CD14-positive monocyte (primary cell): Measurements from ENCODE around the gene NPM1. TPM values are rescaled to one million over a fixed set of nuclear protein-coding genes. Genes with fewer than 3 reads are reported as not detected.

Experiments used
- DNase-seq, 3 donors: peaks; one replicate each; pipeline ENCODE4 v3.0.0-alpha.2; 2011 to 2022
- H2AFZ ChIP-seq: 2 replicates; pipeline ENCODE4 v1.6.0; 2012; ENCODE audit warnings: mild to moderate bottlenecking, low read depth, low read length, inconsistent platforms; ENCODE audit not compliant: insufficient read depth, poor library complexity, severe bottlenecking
- H3K27ac ChIP-seq, 2 donors: 1 replicate in 1 of 2; 2 replicates in 1 of 2; pipeline ENCODE4 v1.5.1; 2012 to 2013; ENCODE audit warnings: low read length in 2 of 2, control low read depth in 1 of 2, inconsistent platforms in 1 of 2, low read depth in 1 of 2, mild to moderate bottlenecking in 1 of 2
- H3K27me3 ChIP-seq, 2 donors: one replicate each; pipeline versions ENCODE4 v1.6.0 to v1.6.1; 2011 to 2013; ENCODE audit warnings: low read length in 2 of 2; ENCODE audit not compliant: control insufficient read depth in 2 of 2, insufficient read depth in 2 of 2
- H3K36me3 ChIP-seq, 2 donors: replicated peaks in 1 of 2; 1 replicate in 1 of 2; 2 replicates in 1 of 2; pipeline versions ENCODE4 v1.5.1 to v1.6.1; 2012 to 2013; ENCODE audit warnings: low read length in 2 of 2, control low read depth in 1 of 2, inconsistent platforms in 1 of 2, mild to moderate bottlenecking in 1 of 2; ENCODE audit not compliant: insufficient read depth in 2 of 2, control insufficient read depth in 1 of 2
- H3K4me1 ChIP-seq, 2 donors: 1 replicate in 1 of 2; 2 replicates in 1 of 2; pipeline versions ENCODE4 v1.5.1 to v1.6.1; 2012 to 2013; ENCODE audit warnings: low read length in 2 of 2, control low read depth in 1 of 2, inconsistent platforms in 1 of 2, mild to moderate bottlenecking in 1 of 2, moderate library complexity in 1 of 2; ENCODE audit not compliant: insufficient read depth in 2 of 2, control insufficient read depth in 1 of 2
- H3K4me2 ChIP-seq: replicated peaks from 2 replicates; pipeline ENCODE3; 2012; ENCODE audit warnings: low read length, moderate library complexity, mild to moderate bottlenecking; ENCODE audit not compliant: poor library complexity, severe bottlenecking; ENCODE audit errors: extremely low read depth
- H3K4me3 ChIP-seq, 3 experiments: fragments of 200-600 bp in 1 of 3; sonication (generic) in 1 of 3; replicated peaks in 1 of 3; 1 replicate in 2 of 3; 2 replicates in 1 of 3; pipeline ENCODE4 v1.5.1; 2011 to 2013; ENCODE audit warnings: low read length in 3 of 3, mild to moderate bottlenecking in 3 of 3, control low read depth in 2 of 3, low read depth in 2 of 3, inconsistent platforms in 1 of 3, moderate library complexity in 1 of 3
- H3K79me2 ChIP-seq: 2 replicates; pipeline ENCODE4 v1.6.0; 2012; ENCODE audit warnings: mild to moderate bottlenecking, control low read depth, inconsistent platforms, low read length, moderate library complexity; ENCODE audit not compliant: insufficient read depth
- H3K9ac ChIP-seq: 2 replicates; pipeline ENCODE4 v1.6.0; 2017; ENCODE audit warnings: low read length, mild to moderate bottlenecking; ENCODE audit not compliant: insufficient read depth, poor library complexity, severe bottlenecking
- H3K9me3 ChIP-seq, 2 donors: replicated peaks in 1 of 2; 1 replicate in 1 of 2; 2 replicates in 1 of 2; pipeline versions ENCODE4 v1.5.1 to v1.6.1; 2012 to 2013; ENCODE audit warnings: low read length in 2 of 2, control low read depth in 1 of 2; ENCODE audit not compliant: control insufficient read depth in 1 of 2, insufficient read depth in 1 of 2
- H4K20me1 ChIP-seq: 2 replicates; pipeline ENCODE4 v1.6.0; 2012; ENCODE audit warnings: mild to moderate bottlenecking, low read length, control low read depth, moderate library complexity; ENCODE audit not compliant: insufficient read depth
- H3K27ac Mint-ChIP-seq, 7 donors: one replicate each; pipeline ENCODE4 v1.8.0; 2020; ENCODE audit warnings: mild to moderate bottlenecking in 7 of 7, mixed read lengths in 7 of 7, moderate library complexity in 6 of 7, inconsistent platforms in 2 of 7
- H3K27me3 Mint-ChIP-seq, 3 donors: one replicate each; pipeline ENCODE4 v1.8.0; 2021 to 2022; ENCODE audit warnings: low read depth in 3 of 3, mild to moderate bottlenecking in 3 of 3, mixed read lengths in 3 of 3, moderate library complexity in 3 of 3, inconsistent platforms in 1 of 3
- H3K36me3 Mint-ChIP-seq, 2 donors: one replicate each; pipeline ENCODE4 v1.8.0; 2020; ENCODE audit warnings: mixed read lengths in 2 of 2, inconsistent platforms in 1 of 2, mild to moderate bottlenecking in 1 of 2
- H3K4me1 Mint-ChIP-seq: one replicate; pipeline ENCODE4 v1.8.0; 2020; ENCODE audit warnings: mild to moderate bottlenecking, mixed read lengths
- H3K4me3 Mint-ChIP-seq, 2 donors: one replicate each; pipeline ENCODE4 v1.8.0; 2020; ENCODE audit warnings: mild to moderate bottlenecking in 2 of 2, mixed read lengths in 2 of 2, moderate library complexity in 1 of 2
- H3K9me3 Mint-ChIP-seq, 7 donors: one replicate each; pipeline ENCODE4 v1.8.0; 2020 to 2022; ENCODE audit warnings: mixed read lengths in 7 of 7, mild to moderate bottlenecking in 6 of 7, moderate library complexity in 6 of 7, inconsistent platforms in 2 of 7
- CTCF ChIP-seq: fragments of 200-600 bp; IDR thresholded peaks from one replicate; pipeline ENCODE4 v1.8.0; 2022; ENCODE audit warnings: antibody characterized with exemption, mild to moderate bottlenecking
- WGBS: methylation state at CpG from one replicate; pipeline ENCODE4 v1.1.5; 2013; ENCODE audit warnings: missing lambda C conversion rate; ENCODE audit not compliant: insufficient coverage; 5-methylcytosine and 5-hydroxymethylcytosine counted together
- intact Hi-C, 2 donors: fragments of 100-400 bp; cut with micrococcal nuclease; formaldehyde crosslinking; loops; one replicate each; pipeline versions ENCODE4 v1.15.0 to v1.15.1; 2023
- polyA plus RNA-seq, 3 donors: library from polyadenylated mRNA; depleted of rRNA in 1 of 3; unstranded in 2 of 3; stranded (reverse) in 1 of 3; fragments of 300-500 nt in 2 of 3; fragments of >200 nt in 1 of 3; fragmentation: Illumina TruSeq in 2 of 3; gene quantifications; 1 replicate in 2 of 3; 2 replicates in 1 of 3; pipeline ENCODE4 v1.2.3, GENCODE V29; 2012 to 2021

NPM1 gene
- polyA plus RNA-seq, 3 donors = 102 to 191 (median 188) TPM

GRCh38 chr5:171415115-171415730, 27.6 kb downstream of the NPM1 start:
- H3K9me3 ChIP-seq = peaks cover 0 to under 1% of the 10 kb centered on the region in 2 donors
- 75% methylated on average over 1 of the region's 9 CpGs for WGBS
- TF ChIP-seq CTCF = no peak
- no peak overlapping the region for H2AFZ ChIP-seq
- peaks cover 20 to 39% of the 10 kb centered on the region in 2 donors for H3K36me3 ChIP-seq
- DNase-seq = no peak
- peaks cover 0 to 7% (median 0%) of the 10 kb centered on the region in 7 donors for H3K9me3 Mint-ChIP-seq
- H3K4me3 ChIP-seq = no peak overlapping the region
- H3K4me3 Mint-ChIP-seq = no peak overlapping the region
- H3K79me2 ChIP-seq = no peaks in the 10 kb centered on the region
- no peak overlapping the region for H3K27ac Mint-ChIP-seq
- peaks cover 30 to 33% of the 10 kb centered on the region in 2 donors for H3K36me3 Mint-ChIP-seq
- peaks cover 6 to 14% of the 10 kb centered on the region in 2 donors for H3K27me3 ChIP-seq
- H3K27ac ChIP-seq = no peak overlapping the region
- H3K4me1 ChIP-seq = peaks cover 6 to 19% of the 10 kb centered on the region in 2 donors
- H4K20me1 ChIP-seq = no peaks in the 10 kb centered on the region
- no peak overlapping the region for H3K9ac ChIP-seq
- H3K4me2 ChIP-seq = no peak overlapping the region
- H3K4me1 Mint-ChIP-seq = peaks cover 11% of the 10 kb centered on the region
- H3K27me3 Mint-ChIP-seq = peaks cover 8 to 16% (median 10%) of the 10 kb centered on the region in 3 donors
- intact Hi-C loops = loop anchor here (5.0 to 10.0 kb wide), 2 partner anchors 492 to 630 kb away; no protein-coding TSS in a partner anchor

GRCh38 chr5:171416160-171417049, 28.8 kb downstream of the NPM1 start:
- no peak overlapping the region for H3K4me3 Mint-ChIP-seq
- peaks cover 17 to 28% (median 21%) of the 10 kb centered on the region in 3 donors for H3K27me3 Mint-ChIP-seq
- peaks cover 13 to 27% of the 10 kb centered on the region in 2 donors for H3K36me3 ChIP-seq
- H3K4me1 ChIP-seq = peaks cover 6 to 27% of the 10 kb centered on the region in 2 donors
- intact Hi-C loops = loop anchor here (5.0 to 10.0 kb wide), 2 partner anchors 491 to 628 kb away; no protein-coding TSS in a partner anchor
- H3K27me3 ChIP-seq = peaks cover 14 to 24% of the 10 kb centered on the region in 2 donors
- H3K27ac ChIP-seq = no peak overlapping the region
- H3K36me3 Mint-ChIP-seq = peaks cover 20 to 21% of the 10 kb centered on the region in 2 donors
- no peak overlapping the region for H3K4me3 ChIP-seq
- no peak overlapping the region for H3K9ac ChIP-seq
- H3K27ac Mint-ChIP-seq = no peak overlapping the region
- no peak for DNase-seq
- H2AFZ ChIP-seq = no peak overlapping the region
- no CpG with 5 or more reads among the region's 11 CpGs for WGBS
- H4K20me1 ChIP-seq = no peaks in the 10 kb centered on the region
- peaks cover 0 to 7% (median 0%) of the 10 kb centered on the region in 7 donors for H3K9me3 Mint-ChIP-seq
- peaks cover 0 to 8% of the 10 kb centered on the region in 2 donors for H3K9me3 ChIP-seq
- H3K4me2 ChIP-seq = no peak overlapping the region
- TF ChIP-seq CTCF = no peak
- peaks cover 16% of the 10 kb centered on the region for H3K4me1 Mint-ChIP-seq
- no peaks in the 10 kb centered on the region for H3K79me2 ChIP-seq
